ENCODE data around the gene RFX5.
"Not testable (repeated sequence)": the region's sequence is repeated elsewhere in the genome, so short reads cannot be mapped to it uniquely, and the experiment has no call there.

Gene RFX5

GRCh38 chr1:151346769-151347522 is at the start of gene RFX5:
TSS of gene RFX5 (minus strand) at chr1:151347252. CDS start at chr1:151346320, 932 bp downstream.
- DNase-seq: peak; percentile 98 to 99

- DNase-seq: not testable (repeated sequence)
Measured at GRCh38 chr1:151396265-151396664, 49.2 kb upstream of the RFX5 start.

GRCh38 chr1:151393583-151393982 is 46.5 kb upstream of the RFX5 start:
- DNase-seq: no peak

GRCh38 chr1:151391079-151391563 is 44.1 kb upstream of the RFX5 start:
- DNase-seq: no peak

GRCh38 chr1:151390221-151391078 is 43.4 kb upstream of the RFX5 start:
- DNase-seq: not testable (repeated sequence)

- no peak for DNase-seq
Measured at GRCh38 chr1:151386002-151386401, 39.0 kb upstream of the RFX5 start.

- no peak for DNase-seq
Measured at GRCh38 chr1:151384584-151384983, 37.5 kb upstream of the RFX5 start.

GRCh38 chr1:151377150-151377884 is 30.3 kb upstream of the RFX5 start:
- no peak for DNase-seq

GRCh38 chr1:151373196-151373595 is 26.1 kb upstream of the RFX5 start:
- no peak for DNase-seq

GRCh38 chr1:151372058-151372934 is 25.2 kb upstream of the RFX5 start, which contains the start of gene SELENBP1:
TSS of gene SELENBP1 (minus strand) at chr1:151372705. CDS start at chr1:151372641, 64 bp downstream.
- no peak for DNase-seq

- no peak for DNase-seq
Measured at GRCh38 chr1:151371370-151372057, 24.5 kb upstream of the RFX5 start.

- peak; percentile 7 to 16 for DNase-seq
Measured at GRCh38 chr1:151370211-151370911, 23.3 kb upstream of the RFX5 start.

GRCh38 chr1:151369621-151370048 is 22.6 kb upstream of the RFX5 start:
- no peak for DNase-seq

- no peak for DNase-seq
Measured at GRCh38 chr1:151369302-151369610, 22.2 kb upstream of the RFX5 start.

- DNase-seq: no peak
Measured at GRCh38 chr1:151368393-151369301, 21.6 kb upstream of the RFX5 start.

GRCh38 chr1:151367658-151368392 is 20.8 kb upstream of the RFX5 start:
- no peak for DNase-seq

- no peak for DNase-seq
Measured at GRCh38 chr1:151364996-151365395, 17.9 kb upstream of the RFX5 start.

GRCh38 chr1:151362308-151363155 is 15.5 kb upstream of the RFX5 start:
- no peak for DNase-seq
